Fibroblast of mammary gland (primary cell): ENCODE results near the gene IL15.
A peak's percentile ranks its signal among the peaks of the same experiment; 100 is the strongest.
"Not testable (repeated sequence)": the region's sequence is repeated elsewhere in the genome, so short reads cannot be mapped to it uniquely, and the experiment has no call there.

Experiments used
- DNase-seq: peaks from one replicate; pipeline ENCODE4 v3.0.0-alpha.2; 2010; ENCODE audit warnings: low read depth
- H3K4me3 ChIP-seq: 2 replicates; pipeline ENCODE4 v1.5.1; 2011; ENCODE audit warnings: low read depth, mild to moderate bottlenecking, low read length, moderate library complexity; ENCODE audit not compliant: control insufficient read depth
- CTCF ChIP-seq: conservative IDR thresholded peaks from 2 replicates; pipeline ENCODE4 v1.5.1; 2011; ENCODE audit warnings: low read depth, low read length, inconsistent platforms; ENCODE audit not compliant: control insufficient read depth, insufficient read depth

Gene IL15

GRCh38 chr4:141610365-141610764 is 26.0 kb upstream of the IL15 start:
- DNase-seq: no peak
- no peak for TF ChIP-seq CTCF
- H3K4me3 ChIP-seq: no peak overlapping the region

GRCh38 chr4:141614878-141615586 is 21.4 kb upstream of the IL15 start:
- TF ChIP-seq CTCF: no peak
- no peak for DNase-seq
- no peak overlapping the region for H3K4me3 ChIP-seq

GRCh38 chr4:141615587-141615918 is 20.8 kb upstream of the IL15 start:
- H3K4me3 ChIP-seq, DNase-seq: not testable (repeated sequence)

GRCh38 chr4:141620715-141621114 is 15.7 kb upstream of the IL15 start:
- H3K4me3 ChIP-seq: no peak overlapping the region
- no peak for TF ChIP-seq CTCF
- DNase-seq: no peak

- no peak for TF ChIP-seq CTCF
- no peak for DNase-seq
- H3K4me3 ChIP-seq: no peak overlapping the region
Observed at GRCh38 chr4:141625023-141625422, 11.4 kb upstream of the IL15 start.

GRCh38 chr4:141630854-141631253 is 5.5 kb upstream of the IL15 start:
- no peak for TF ChIP-seq CTCF

GRCh38 chr4:141635736-141636081 is 674 bp upstream of the IL15 start:
- peak overlapping the region; percentile 82 for H3K4me3 ChIP-seq
- DNase-seq: no peak
- TF ChIP-seq CTCF: no peak

More at GRCh38 chr4:141630854-141631253, 5.5 kb upstream of the IL15 start:
- DNase-seq: no peak
- no peak overlapping the region for H3K4me3 ChIP-seq
